Measurements from ENCODE around the gene HLF.

GRCh38 chr17:55261311-55261710 is 3.4 kb upstream of the HLF start:
- TF ChIP-seq POLR2AphosphoS5 (IDR thresholded peaks at IDR 0.05; ENCODE audit: low read depth, low read length) (no peak), SIN3A (IDR thresholded peaks at IDR 0.05; ENCODE audit: borderline replicate concordance, insufficient read depth, low read depth, low read length) (no peak), REST (IDR thresholded peaks at IDR 0.05; ENCODE audit: insufficient read depth in 1 of 2, low read depth in 2 of 2, low read length in 1 of 2) (no peak)
- TF ChIP-seq, protein P1, sequence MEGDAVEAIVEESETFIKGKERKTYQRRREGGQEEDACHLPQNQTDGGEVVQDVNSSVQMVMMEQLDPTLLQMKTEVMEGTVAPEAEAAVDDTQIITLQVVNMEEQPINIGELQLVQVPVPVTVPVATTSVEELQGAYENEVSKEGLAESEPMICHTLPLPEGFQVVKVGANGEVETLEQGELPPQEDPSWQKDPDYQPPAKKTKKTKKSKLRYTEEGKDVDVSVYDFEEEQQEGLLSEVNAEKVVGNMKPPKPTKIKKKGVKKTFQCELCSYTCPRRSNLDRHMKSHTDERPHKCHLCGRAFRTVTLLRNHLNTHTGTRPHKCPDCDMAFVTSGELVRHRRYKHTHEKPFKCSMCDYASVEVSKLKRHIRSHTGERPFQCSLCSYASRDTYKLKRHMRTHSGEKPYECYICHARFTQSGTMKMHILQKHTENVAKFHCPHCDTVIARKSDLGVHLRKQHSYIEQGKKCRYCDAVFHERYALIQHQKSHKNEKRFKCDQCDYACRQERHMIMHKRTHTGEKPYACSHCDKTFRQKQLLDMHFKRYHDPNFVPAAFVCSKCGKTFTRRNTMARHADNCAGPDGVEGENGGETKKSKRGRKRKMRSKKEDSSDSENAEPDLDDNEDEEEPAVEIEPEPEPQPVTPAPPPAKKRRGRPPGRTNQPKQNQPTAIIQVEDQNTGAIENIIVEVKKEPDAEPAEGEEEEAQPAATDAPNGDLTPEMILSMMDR (IDR thresholded peaks at IDR 0.05): no peak

All from Panc1 (cell line).